HPDE6-E6E7 (cell line): ENCODE measurements around the gene INHBE.
"Not testable (repeated sequence)": the region's sequence is repeated elsewhere in the genome, so short reads cannot be mapped to it uniquely, and the experiment has no call there.

Source experiments
- DNase-seq: peaks from one replicate; pipeline ENCODE4 v3.0.0; 2011; ENCODE audit warnings: missing footprints; ENCODE audit errors: extremely low spot score

The INHBE gene

DNA sequence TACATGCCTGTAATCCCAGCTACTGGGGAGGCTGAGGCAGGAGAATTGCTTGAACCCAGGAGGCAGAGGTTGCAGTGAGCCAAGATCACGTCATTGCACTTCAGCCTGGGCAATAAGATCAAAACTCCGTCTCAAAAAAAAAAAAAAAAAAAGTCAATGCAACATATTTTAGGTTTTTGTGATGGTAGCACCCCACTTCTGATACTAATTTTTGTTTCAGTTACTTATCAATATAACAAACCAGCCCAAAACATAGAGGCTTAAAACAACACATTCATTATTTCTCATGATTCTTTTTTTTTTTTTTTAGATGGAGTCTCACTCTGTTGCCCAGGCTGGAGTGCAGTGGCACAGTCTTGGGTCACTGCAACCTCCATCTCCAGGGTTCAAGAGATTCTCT is 13.7 kb upstream of the INHBE start:
- DNase-seq, result not testable (repeated sequence)

DNA sequence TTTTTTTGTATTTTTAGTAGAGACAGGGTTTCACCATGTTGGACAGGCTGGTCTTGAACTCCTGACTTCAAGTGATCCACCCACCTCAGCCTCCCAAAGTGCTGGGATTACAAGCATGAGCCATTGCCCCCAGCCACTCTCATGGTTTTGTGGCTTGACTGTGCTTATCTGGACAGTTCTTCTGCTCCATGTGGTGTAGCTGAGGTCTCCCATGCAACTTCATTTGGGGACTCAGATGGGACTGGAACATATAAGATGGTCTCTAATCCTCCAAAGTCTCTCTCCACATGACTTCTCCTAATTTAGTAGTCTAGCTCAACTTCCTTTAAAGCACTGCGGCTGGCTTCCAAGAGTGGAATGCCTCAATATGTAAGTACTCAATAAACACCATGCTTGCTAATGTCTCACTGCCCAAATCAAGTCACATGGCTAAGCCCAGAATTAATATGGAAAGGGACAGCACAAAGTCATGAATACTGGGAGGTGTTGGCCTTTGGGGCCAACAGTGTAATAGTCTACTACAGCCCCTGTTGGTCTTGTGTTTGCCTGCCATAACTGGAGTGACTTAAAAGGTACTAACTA is 13.2 kb upstream of the INHBE start:
- DNase-seq, result no peak

DNA sequence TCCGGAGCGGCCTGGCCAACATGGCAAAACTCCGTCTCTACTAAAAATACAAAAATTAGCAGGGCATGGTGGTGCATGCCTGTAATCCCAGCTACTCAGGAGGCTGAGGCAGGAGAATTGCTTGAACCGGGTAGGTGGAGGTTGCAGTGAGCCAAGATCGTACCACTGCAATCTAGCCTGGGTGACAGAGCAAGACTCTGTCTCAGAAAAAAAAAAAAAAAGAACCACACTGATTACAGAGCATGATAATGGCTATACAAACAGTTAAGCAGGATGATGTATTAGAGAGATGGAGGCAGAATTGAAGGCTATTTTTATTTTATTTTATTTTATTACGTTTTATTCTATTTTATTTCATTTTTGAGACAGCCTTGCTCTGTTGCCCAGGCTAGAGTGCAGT is 10.8 kb upstream of the INHBE start:
- DNase-seq, result not testable (repeated sequence)

DNA sequence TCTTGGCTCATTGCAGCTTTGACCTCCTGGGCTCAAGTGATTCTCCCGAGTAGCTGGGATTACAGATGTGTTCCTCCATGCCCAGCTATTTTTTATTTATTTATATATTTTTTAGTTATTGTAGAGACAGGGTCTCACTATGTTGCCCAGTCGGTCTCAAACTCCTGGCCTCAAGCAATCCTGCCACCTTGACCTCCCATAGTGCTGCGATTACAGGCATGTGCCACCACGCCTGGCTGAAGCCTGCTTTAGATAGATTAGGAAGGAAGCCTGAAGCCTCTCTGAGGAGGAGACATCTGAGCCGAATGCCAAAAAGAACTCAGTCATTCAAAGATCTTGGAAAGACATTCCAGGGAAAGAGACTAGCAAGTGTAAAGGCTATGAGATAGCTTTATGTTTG is 10.4 kb upstream of the INHBE start:
- no peak for DNase-seq

DNA sequence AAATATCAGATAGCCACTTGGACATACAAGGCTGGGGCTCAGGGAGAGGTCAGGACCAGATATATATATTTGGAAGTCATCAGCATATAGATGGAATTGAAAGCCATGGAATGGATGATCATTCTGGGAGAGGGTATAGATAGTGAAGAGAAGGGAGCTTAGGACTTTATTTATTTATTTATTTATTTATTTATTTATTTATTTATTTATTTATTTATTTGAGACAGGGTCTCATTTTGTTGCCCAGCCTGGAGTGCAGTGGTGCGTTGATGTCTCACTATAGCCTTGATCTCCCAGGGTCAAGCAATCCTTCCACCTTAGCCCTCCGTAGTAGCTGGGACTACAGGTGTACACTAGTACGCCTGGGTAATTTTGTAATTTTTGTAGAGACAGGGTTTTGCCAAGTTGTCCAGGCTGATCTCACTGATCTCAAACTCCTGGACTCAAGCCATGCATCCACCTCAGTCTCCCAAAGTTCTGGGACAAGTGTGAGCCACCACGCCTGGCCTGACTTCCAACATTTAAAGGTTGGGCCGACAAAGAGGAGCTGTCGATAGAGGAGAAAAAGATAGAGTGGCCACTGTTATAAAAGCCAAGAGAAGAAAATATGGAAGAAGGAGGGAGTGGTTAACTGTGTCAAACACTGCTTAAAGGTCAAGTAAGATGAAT is 8.7 kb upstream of the INHBE start:
- DNase-seq, result no peak

DNA sequence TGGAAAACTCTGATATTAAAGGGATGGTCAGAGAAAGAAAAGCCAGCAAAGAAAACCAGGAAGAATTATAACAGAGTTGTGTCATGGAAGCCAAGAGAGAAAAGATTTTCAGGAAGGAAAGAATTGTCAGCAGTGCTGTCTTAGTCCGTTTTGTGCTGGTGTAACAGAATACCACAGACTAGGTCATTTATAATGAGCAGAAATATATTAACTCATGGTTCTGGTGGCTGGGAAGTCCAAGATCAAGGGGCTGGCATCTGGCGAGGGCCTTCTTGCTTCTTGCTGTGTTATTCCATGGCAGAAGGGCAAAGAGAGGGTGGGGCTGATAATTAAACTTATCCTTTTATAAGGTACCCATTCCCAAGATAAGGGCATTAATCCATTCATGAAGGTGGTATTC is 6.4 kb upstream of the INHBE start:
- no peak for DNase-seq

DNA sequence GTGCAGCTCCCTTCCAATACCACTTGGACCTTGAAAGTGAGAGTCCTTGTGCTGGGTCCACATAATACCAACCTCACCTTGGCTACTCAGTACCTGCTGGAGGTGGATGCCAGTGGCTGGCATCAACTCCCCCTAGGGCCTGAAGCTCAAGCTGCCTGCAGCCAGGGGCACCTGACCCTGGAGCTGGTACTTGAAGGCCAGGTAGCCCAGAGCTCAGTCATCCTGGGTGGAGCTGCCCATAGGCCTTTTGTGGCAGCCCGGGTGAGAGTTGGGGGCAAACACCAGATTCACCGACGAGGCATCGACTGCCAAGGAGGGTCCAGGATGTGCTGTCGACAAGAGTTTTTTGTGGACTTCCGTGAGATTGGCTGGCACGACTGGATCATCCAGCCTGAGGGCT is 5.7 kb upstream of the INHBE start:
- DNase-seq, result no peak

DNA sequence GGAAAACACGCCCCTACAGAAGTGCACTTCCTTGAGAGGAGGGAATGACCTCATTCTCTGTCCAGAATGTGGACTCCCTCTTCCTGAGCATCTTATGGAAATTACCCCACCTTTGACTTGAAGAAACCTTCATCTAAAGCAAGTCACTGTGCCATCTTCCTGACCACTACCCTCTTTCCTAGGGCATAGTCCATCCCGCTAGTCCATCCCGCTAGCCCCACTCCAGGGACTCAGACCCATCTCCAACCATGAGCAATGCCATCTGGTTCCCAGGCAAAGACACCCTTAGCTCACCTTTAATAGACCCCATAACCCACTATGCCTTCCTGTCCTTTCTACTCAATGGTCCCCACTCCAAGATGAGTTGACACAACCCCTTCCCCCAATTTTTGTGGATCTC is 5.0 kb upstream of the INHBE start:
- DNase-seq, result no peak

DNA sequence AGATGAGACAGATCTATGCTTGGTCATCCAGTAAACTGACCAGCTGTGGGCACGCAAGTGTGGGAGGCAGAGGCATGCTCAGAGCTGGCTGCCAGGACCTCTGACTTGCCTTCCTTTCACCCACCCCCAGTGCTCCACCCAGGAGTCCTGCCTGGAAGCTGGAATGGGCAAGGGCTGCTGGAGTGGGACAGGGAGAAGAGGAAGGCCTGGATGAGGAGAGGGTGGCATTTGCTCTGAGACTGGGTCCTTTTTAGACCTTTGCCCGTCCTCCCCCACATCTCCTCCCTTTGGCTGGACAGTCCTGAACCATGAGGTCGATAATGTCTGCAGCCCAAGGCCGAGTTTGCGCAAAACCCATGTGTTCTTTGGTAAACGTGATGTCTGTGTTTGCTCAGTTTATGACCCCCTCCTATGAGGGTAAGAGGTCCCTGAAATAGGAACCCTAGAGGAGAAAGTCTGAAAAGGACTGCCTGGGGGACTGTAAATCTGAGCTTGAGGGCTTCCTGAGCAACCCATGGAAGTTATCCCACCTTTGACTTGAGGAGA is 3.8 kb upstream of the INHBE start:
- no peak for DNase-seq

DNA sequence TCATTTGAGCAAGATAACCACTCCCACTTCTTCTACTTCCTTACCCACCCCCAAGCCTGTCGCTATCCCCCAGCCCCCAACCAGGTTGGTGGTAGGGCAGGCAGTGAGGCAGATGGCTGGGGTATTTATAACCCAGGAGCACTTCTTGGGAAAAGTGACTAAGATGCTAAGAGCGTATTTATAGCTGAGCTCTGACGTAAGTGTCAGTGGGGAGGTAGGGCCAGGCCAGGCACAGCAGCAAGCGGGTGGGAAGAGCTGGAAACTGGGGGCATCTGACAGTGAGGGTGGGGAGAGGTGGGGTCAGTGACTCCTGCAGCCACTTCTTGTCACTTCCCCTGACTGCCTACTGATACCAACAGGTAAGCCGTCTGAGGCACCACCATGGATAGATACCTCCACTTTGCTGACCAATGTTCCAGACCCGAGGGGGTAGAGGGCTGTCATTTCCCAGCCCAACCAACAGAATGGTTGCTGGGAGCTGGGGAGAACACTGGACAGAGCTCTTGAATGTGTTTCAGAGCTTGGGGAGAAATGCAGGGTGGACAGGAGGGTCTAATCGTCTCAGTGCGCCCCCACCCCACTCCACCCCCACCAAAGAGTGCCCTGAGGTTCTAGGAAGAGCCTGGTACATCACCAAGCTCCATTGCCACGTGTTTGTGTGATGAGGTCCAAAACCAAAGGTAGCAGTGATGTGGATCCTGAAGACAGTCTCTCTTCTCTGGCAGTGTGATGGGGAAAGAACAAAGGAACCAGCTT is 2.7 kb upstream of the INHBE start:
- no peak for DNase-seq

DNA sequence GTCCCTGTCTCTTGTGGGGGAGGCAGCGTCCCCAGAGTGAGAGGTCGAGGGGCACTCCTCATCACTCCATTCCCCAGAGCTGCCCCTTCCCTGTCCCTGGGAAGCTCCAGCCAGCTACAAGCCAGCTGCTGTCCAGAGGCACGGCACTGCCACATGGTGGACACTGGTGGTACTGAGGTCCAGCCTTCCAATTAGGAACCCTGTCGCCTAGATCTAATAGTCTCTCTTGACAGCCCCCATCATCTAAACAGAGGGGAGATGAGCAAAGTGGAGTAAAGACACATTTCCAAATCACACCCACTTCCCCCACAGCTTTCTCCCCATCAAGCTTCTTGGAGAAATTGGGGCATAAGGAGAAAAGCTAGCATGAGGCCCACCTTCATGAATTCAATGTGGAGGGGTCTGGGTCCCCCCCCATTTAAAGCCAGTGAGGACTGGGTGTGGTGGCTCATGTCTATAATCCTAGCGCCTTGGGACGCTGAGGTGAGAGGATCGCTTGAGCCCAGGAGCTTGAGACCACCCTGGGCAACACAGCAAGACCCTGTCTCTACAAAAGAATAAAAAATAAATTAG is 2.1 kb upstream of the INHBE start:
- no peak for DNase-seq

DNA sequence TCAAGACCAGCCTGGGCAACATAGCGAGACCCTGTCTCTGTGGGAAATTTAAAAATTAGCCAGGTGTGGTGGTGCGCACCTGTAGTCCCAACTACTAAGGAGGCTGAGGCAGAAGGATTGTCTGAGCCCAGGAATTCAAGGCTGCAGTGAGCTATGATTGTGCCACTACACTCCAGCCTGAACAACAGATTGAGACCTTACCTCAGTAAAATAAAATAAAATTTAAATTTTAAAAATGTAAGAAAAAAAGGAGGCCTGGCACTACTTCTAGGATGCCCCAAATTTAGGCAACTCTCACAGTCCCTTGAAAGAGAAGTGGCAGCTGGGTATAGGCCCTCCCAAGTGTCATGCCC is 918 bp upstream of the INHBE start:
- DNase-seq, result no peak

DNA sequence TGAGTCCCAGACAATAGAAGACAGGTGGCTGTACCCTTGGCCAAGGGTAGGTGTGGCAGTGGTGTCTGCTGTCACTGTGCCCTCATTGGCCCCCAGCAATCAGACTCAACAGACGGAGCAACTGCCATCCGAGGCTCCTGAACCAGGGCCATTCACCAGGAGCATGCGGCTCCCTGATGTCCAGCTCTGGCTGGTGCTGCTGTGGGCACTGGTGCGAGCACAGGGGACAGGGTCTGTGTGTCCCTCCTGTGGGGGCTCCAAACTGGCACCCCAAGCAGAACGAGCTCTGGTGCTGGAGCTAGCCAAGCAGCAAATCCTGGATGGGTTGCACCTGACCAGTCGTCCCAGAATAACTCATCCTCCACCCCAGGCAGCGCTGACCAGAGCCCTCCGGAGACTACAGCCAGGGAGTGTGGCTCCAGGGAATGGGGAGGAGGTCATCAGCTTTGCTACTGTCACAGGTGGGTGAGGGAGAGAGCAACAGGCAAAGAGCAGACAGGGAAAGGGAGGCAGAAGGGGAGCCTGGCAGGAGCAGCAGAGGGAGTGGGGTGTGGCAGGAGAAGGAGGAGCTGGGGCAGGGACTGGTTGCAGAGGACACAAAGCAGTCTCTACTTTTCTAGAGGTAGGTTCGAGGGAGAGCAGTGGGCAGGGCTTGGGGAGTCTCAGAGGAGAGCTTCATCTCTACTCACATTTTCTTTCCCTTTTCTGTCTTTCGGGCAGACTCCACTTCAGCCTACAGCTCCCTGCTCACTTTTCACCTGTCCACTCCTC is 452 bp downstream of the INHBE start:
- no peak for DNase-seq

DNA sequence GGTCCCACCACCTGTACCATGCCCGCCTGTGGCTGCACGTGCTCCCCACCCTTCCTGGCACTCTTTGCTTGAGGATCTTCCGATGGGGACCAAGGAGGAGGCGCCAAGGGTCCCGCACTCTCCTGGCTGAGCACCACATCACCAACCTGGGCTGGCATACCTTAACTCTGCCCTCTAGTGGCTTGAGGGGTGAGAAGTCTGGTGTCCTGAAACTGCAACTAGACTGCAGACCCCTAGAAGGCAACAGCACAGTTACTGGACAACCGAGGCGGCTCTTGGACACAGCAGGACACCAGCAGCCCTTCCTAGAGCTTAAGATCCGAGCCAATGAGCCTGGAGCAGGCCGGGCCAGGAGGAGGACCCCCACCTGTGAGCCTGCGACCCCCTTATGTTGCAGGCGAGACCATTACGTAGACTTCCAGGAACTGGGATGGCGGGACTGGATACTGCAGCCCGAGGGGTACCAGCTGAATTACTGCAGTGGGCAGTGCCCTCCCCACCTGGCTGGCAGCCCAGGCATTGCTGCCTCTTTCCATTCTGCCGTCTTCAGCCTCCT is 1.1 kb downstream of the INHBE start:
- no peak for DNase-seq

DNA sequence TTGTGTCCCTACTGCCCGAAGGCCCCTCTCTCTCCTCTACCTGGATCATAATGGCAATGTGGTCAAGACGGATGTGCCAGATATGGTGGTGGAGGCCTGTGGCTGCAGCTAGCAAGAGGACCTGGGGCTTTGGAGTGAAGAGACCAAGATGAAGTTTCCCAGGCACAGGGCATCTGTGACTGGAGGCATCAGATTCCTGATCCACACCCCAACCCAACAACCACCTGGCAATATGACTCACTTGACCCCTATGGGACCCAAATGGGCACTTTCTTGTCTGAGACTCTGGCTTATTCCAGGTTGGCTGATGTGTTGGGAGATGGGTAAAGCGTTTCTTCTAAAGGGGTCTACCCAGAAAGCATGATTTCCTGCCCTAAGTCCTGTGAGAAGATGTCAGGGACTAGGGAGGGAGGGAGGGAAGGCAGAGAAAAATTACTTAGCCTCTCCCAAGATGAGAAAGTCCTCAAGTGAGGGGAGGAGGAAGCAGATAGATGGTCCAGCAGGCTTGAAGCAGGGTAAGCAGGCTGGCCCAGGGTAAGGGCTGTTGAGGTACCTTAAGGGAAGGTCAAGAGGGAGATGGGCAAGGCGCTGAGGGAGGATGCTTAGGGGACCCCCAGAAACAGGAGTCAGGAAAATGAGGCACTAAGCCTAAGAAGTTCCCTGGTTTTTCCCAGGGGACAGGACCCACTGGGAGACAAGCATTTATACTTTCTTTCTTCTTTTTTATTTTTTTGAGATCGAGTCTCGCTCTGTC is 1.8 kb downstream of the INHBE start:
- no peak for DNase-seq

DNA sequence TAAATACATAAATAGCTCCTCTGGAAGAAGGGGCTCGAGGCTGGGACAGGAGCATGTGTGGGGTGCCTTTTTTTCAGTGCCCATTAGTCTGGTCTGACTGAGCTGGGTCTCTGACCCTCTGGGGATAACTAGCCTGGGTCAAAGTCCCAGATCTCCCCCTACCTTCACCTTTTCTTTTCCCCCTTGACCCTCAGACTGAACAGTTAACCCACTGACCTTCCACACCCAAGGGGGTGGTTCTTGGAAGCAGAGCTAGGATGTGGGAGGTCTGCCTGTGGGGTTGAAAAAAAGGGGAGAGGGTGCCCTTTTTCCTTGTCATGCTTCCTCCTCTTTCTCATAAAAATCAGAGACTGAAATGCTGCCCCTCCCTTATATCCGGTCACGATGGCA is 3.6 kb downstream of the INHBE start:
- DNase-seq, result no peak

DNA sequence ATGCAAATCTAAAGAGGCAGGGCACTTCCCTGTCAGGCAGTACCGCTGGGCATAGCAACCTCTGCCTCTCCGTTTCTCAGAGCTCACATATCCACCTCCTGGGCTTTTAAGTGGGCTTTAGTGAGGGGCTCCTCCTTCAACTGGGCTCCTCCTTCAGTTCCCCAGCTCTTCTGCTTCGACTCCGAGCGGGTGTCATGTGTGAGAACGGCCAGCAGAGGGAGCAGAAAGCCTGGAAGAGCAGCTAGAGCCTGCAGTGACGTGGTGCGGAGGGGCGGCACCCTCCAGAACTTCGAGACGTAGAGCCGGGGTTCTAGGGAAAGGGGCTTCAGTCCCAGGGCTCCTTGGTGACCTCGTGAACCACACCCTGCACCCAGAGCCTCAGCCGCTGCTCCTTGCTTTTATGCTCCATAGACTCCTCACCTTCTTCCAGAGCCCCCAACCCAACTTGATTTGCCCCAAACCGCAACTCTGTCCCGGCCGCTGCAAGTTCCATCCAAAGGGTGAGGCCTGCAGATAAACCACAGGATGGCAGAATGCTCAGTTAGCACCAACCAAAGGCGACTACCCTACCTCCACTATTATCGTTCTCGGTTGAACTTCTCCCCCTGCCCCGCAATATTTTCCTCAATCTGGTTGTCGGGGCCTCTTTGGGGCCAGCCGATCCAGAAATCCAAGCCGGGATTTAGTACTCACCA is 4.1 kb downstream of the INHBE start:
- DNase-seq, result peak; percentile 77

DNA sequence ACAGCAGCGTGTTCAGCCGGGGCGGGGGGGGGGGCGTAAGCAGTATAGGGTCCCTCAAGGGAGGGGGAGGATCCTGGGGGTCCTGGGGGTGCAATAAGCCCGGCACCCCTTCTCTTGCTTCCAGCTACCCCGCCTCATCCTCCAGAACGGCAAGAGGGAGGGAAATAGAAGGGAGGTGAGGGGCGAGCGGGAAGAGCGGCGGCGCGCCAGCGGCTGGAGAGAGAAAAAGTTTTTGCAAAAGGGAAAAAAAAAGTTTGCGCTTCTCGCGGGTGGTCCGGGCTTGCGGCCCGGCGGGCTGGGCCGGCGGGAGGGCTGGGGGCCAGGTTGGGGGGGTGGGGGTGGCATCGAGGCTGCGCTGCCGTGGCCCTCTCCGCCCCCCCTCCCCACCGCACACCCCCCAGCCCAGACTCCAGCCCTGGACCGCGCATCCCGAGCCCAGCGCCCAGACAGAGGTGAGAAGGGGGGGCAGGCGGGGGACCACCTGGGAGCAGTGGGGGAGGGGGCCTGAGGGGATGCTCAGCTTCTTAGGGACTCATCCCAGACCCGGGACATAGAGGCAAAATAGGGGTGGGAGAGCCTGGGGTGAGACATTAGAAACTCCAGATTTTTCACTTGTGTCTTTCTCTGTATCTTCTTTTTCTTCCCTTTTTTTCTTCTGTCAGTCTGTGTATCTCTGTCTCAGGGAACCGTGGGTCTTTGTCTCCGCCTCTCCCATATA is 4.8 kb downstream of the INHBE start, which contains the start of gene GLI1:
TSS of gene GLI1 (plus strand) at position 36 of the 718 bp plus-strand sequence. CDS start 3,907 bp downstream, outside the sequence.
- DNase-seq, result no peak

DNA sequence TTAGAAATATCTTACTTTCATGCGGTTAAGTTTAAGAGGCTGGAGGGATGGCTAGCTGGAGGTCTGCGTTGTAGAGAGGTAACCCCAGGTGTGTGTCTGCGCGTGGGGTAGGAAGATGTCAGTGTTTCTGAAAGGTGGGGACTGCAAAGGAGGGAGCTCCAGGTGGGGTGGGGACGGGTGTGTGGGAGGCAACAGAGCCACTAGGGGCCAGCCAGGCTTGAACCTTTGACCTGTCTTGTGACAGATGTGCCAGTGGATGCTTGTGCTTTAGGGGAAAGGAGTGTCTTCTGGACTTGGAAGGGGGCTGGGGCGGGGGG is 5.3 kb downstream of the INHBE start:
- no peak for DNase-seq

DNA sequence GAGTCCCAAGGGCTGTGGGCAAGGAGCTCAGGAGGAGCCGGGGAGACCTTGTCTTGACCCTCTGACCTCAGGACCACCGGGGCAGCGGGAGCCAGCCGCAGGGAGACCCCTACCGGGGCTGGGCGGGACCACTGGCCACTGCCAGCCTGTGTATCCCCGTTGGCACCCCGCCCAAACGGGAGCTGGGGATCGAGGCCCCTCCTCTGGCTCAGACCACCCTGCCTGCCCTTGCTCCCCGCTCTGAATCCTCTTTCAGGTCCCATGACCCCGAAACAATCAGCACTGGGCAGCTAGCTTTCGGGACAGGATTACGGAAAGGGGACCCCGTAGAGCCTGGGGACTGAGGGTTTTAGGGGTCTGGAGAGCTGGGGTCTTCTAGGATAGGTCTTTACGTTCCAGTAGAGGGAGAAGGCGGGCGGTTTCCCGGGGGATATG is 5.8 kb downstream of the INHBE start:
- no peak for DNase-seq
